Gastroesophageal sphincter (tissue), 4 donors: Measurements from ENCODE around the gene CA5B. TPM values are rescaled to one million over a fixed set of nuclear protein-coding genes. Genes with fewer than 3 reads are reported as not detected.

Experiments
- ATAC-seq: fragments of 150-250 bp; one replicate; pipeline ENCODE4 v1.9.1; 2016; ENCODE audit warnings: mild to moderate bottlenecking, moderate library complexity
- H3K27ac ChIP-seq, 4 donors: fragments of 200-600 bp; sonication (generic) in 3 of 4; 1 replicate in 3 of 4; 2 replicates in 1 of 4; pipeline ENCODE4 v1.5.1; 2016 to 2019
- H3K27me3 ChIP-seq: fragments of 200-600 bp; sonication (generic); one replicate; pipeline ENCODE4 v1.5.1; 2019
- H3K36me3 ChIP-seq, 2 donors: fragments of 200-600 bp; sonication (generic); one replicate each; pipeline ENCODE4 v1.5.1; 2019; ENCODE audit warnings: control low read depth in 1 of 2
- H3K4me1 ChIP-seq, 3 donors: fragments of 200-600 bp; sonication (generic); 1 replicate in 2 of 3; 2 replicates in 1 of 3; pipeline ENCODE4 v1.5.1; 2016 to 2019; ENCODE audit warnings: control low read depth in 2 of 3
- H3K4me3 ChIP-seq, 2 donors: fragments of 200-600 bp; sonication (generic); one replicate each; pipeline ENCODE4 v1.5.1; 2019; ENCODE audit warnings: mild to moderate bottlenecking in 1 of 2, moderate library complexity in 1 of 2
- H3K9me3 ChIP-seq, 3 donors: fragments of 200-600 bp; sonication (generic); one replicate each; pipeline ENCODE4 v1.5.1; 2017 to 2019; ENCODE audit warnings: control low read depth in 2 of 3
- EP300 ChIP-seq: sonication (generic); formaldehyde crosslinking; IDR thresholded peaks from one replicate; pipeline ENCODE4 v1.6.1; 2017; ENCODE audit warnings: antibody characterized with exemption, mild to moderate bottlenecking
- POLR2A ChIP-seq, 2 donors: fragments of 450-650 bp; IDR thresholded peaks; one replicate each; pipeline ENCODE4 v1.6.1; 2017; ENCODE audit warnings: antibody characterized with exemption in 2 of 2, mild to moderate bottlenecking in 2 of 2, moderate library complexity in 1 of 2
- POLR2AphosphoS5 ChIP-seq: sonication (generic); formaldehyde crosslinking; IDR thresholded peaks from one replicate; pipeline ENCODE4 v1.6.1; 2017; ENCODE audit warnings: antibody characterized with exemption
- WGBS, 2 donors: methylation state at CpG; one replicate each; pipeline ENCODE4 v1.1.5; 2018; ENCODE audit warnings: low coverage in 1 of 2; 5-methylcytosine and 5-hydroxymethylcytosine counted together
- total RNA-seq, 4 donors: library from RNA; depleted of rRNA; stranded (reverse); fragments of >200 nt; gene quantifications; one replicate each; pipeline ENCODE4 v1.1.0, GENCODE V29; 2016
- TF ChIP-seq, protein P1 (sequence below), 4 experiments: fragments of 200-600 bp in 2 of 4; fragments of 450-650 bp in 2 of 4; sonication (generic) in 1 of 4; IDR thresholded peaks; one replicate each; pipeline ENCODE4 v1.5.1; 2017 to 2019; ENCODE audit warnings: antibody characterized with exemption in 4 of 4, mild to moderate bottlenecking in 2 of 4, moderate library complexity in 2 of 4

CA5B gene
- total RNA-seq, 4 donors from 2014 or later = 8.2 to 11.4 (median 9.9) TPM

DNA sequence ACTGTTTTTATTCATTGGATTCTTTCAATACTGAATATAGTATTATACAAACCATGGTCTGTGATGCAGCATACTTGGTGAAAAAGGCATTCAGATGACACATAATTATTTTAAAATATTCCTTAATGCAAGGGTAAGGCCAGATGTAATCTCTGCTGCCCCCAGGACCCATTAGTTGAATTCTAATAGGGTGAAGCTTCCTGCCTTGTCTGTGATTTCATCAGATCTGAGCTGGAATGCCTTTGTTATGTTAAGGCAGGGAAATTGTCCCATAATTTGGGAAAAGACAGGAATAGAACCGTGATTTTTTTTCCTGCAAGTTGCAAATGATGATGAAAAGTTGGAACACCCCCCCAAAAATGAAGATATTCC, 78.4 kb downstream of the CA5B start:
- Histone ChIP-seq H3K9me3 (no peaks in the 10 kb centered on the region), H3K4me1 (no peaks in the 10 kb centered on the region), H3K27me3 (no peaks in the 10 kb centered on the region), H3K4me3 (no peak overlapping the region), H3K36me3 (peaks cover 0 to 72% of the 10 kb centered on the region in 2 donors), H3K27ac (no peak overlapping the region)
- no peak for ATAC-seq
- TF ChIP-seq, protein P1, sequence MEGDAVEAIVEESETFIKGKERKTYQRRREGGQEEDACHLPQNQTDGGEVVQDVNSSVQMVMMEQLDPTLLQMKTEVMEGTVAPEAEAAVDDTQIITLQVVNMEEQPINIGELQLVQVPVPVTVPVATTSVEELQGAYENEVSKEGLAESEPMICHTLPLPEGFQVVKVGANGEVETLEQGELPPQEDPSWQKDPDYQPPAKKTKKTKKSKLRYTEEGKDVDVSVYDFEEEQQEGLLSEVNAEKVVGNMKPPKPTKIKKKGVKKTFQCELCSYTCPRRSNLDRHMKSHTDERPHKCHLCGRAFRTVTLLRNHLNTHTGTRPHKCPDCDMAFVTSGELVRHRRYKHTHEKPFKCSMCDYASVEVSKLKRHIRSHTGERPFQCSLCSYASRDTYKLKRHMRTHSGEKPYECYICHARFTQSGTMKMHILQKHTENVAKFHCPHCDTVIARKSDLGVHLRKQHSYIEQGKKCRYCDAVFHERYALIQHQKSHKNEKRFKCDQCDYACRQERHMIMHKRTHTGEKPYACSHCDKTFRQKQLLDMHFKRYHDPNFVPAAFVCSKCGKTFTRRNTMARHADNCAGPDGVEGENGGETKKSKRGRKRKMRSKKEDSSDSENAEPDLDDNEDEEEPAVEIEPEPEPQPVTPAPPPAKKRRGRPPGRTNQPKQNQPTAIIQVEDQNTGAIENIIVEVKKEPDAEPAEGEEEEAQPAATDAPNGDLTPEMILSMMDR (IDR thresholded peaks at IDR 0.05) = no peak
- TF ChIP-seq EP300 (no peak), POLR2A (IDR thresholded peaks at IDR 0.05) (no peak), POLR2AphosphoS5 (no peak)
- WGBS, 2 donors = 57 to 100% methylated on average over 1 of the region's 1 CpG

- WGBS, 2 donors = 55 to 56% methylated on average over 3 to 4 of the region's 4 CpGs
- Histone ChIP-seq H3K4me3 (no peak overlapping the region), H3K4me1 (no peaks in the 10 kb centered on the region), H3K27me3 (no peaks in the 10 kb centered on the region), H3K9me3 (no peaks in the 10 kb centered on the region), H3K27ac (no peak overlapping the region), H3K36me3 (peaks cover 0 to 70% of the 10 kb centered on the region in 2 donors)
- no peak for ATAC-seq
- TF ChIP-seq POLR2AphosphoS5 = no peak
- TF ChIP-seq EP300 = no peak
- no peak for TF ChIP-seq POLR2A (IDR thresholded peaks at IDR 0.05)
- TF ChIP-seq, protein P1 (IDR thresholded peaks at IDR 0.05) = no peak
These were observed 78.8 kb downstream of the CA5B start for GRCh38 chrX:15816886-15817285.

- H3K4me3 ChIP-seq = no peak overlapping the region
- peaks cover 0 to 57% of the 10 kb centered on the region in 2 donors for H3K36me3 ChIP-seq
- H3K27ac ChIP-seq = no peak overlapping the region
- no peak for ATAC-seq
- no peaks in the 10 kb centered on the region for H3K9me3 ChIP-seq
- no peaks in the 10 kb centered on the region for H3K4me1 ChIP-seq
- TF ChIP-seq, protein P1 (IDR thresholded peaks at IDR 0.05) = no peak
- TF ChIP-seq POLR2AphosphoS5 = no peak
- no peak for TF ChIP-seq EP300
- TF ChIP-seq POLR2A (IDR thresholded peaks at IDR 0.05) = no peak
- 70 to 79% methylated on average over 9 to 11 of the region's 14 CpGs for WGBS, 2 donors
- no peaks in the 10 kb centered on the region for H3K27me3 ChIP-seq
These were observed 82.3 kb downstream of the CA5B start for GRCh38 chrX:15820106-15821073.

DNA sequence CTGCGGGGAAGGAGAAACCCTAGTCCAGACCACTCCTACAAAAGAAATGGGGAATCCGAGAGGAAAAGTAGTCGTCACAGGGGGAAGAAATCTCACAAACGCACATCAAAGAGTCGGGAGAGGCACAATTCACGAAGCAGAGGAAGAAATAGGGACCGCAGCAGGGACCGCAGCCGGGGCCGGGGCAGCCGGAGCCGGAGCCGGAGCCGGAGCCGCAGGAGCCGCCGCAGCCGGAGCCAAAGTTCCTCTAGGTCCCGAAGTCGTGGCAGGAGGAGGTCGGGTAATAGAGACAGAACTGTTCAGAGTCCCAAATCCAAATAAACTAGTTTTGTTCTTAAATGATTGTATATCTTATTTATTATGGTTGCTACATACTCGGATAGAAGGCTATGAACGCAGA, 84.9 kb downstream of the CA5B start:
- WGBS, 2 donors = 77 to 89% methylated on average over 14 to 16 of the region's 23 CpGs
- no peak overlapping the region for H3K4me3 ChIP-seq
- H3K36me3 ChIP-seq = peaks cover 0 to 44% of the 10 kb centered on the region in 2 donors
- H3K27ac ChIP-seq = no peak overlapping the region
- TF ChIP-seq POLR2A (IDR thresholded peaks at IDR 0.05) (no peak), POLR2AphosphoS5 (no peak), EP300 (no peak)
- TF ChIP-seq, protein P1 (IDR thresholded peaks at IDR 0.05) = no peak
- H3K4me1 ChIP-seq = no peaks in the 10 kb centered on the region
- no peak for ATAC-seq
- H3K9me3 ChIP-seq = no peaks in the 10 kb centered on the region
- H3K27me3 ChIP-seq = no peaks in the 10 kb centered on the region

DNA sequence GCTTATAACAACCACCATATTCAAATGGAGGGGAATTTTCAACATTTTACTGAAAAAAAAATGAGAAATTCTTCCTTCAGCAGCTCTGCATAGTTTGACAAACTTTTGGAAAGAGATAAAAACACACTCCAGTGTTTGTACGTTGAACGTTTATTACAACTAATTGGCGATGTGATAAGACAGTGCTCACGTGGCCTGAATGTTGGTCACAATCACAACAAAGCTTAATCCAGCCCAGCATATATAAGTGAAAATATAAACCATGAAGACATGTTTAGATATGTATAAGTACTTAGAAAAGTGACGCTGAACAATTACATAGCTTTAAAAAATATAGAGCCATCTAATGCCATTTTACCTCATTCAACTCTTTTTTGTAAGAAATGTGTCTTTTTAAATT, 87.9 kb downstream of the CA5B start:
- H3K27me3 ChIP-seq = no peaks in the 10 kb centered on the region
- H3K4me3 ChIP-seq = no peak overlapping the region
- peaks cover 0 to 28% of the 10 kb centered on the region in 2 donors for H3K36me3 ChIP-seq
- H3K4me1 ChIP-seq = no peaks in the 10 kb centered on the region
- WGBS, 2 donors = 50 to 80% methylated on average over 4 to 5 of the region's 5 CpGs
- H3K27ac ChIP-seq = peak overlapping the region in 1 of 4 donors; percentile 7
- no peak for ATAC-seq
- TF ChIP-seq POLR2A (IDR thresholded peaks at IDR 0.05) = no peak
- no peak for TF ChIP-seq POLR2AphosphoS5
- TF ChIP-seq, protein P1 (IDR thresholded peaks at IDR 0.05) = no peak
- TF ChIP-seq EP300 = no peak
- H3K9me3 ChIP-seq = no peaks in the 10 kb centered on the region
